Breast epithelium (tissue), 4 donors: ENCODE measurements around the gene TBL1XR1. TPM values are rescaled to one million over a fixed set of nuclear protein-coding genes. Genes with fewer than 3 reads are reported as not detected.

Experiments
- DNase-seq, 2 donors: peaks; one replicate each; pipeline ENCODE4 v3.0.0-alpha.2; 2019; ENCODE audit warnings: low spot score in 2 of 2
- H3K27ac ChIP-seq, 2 donors: fragments of 200-600 bp; sonication (generic) in 1 of 2; one replicate each; pipeline ENCODE4 v1.5.1; 2016 to 2019; ENCODE audit warnings: mild to moderate bottlenecking in 1 of 2
- H3K27me3 ChIP-seq, 2 donors: fragments of 200-600 bp; sonication (generic) in 1 of 2; one replicate each; pipeline versions ENCODE4 v1.5.1 to v1.6.0; 2017 to 2019; ENCODE audit warnings: control low read depth in 1 of 2, mild to moderate bottlenecking in 1 of 2
- H3K36me3 ChIP-seq: fragments of 200-600 bp; one replicate; pipeline ENCODE4 v1.5.1; 2019
- H3K4me1 ChIP-seq, 2 donors: fragments of 200-600 bp; sonication (generic); one replicate each; pipeline ENCODE4 v1.5.1; 2016 to 2019; ENCODE audit warnings: control low read depth in 1 of 2
- H3K4me3 ChIP-seq, 3 donors: fragments of 200-600 bp; sonication (generic); 1 replicate in 2 of 3; 2 replicates in 1 of 3; pipeline ENCODE4 v1.5.1; 2016 to 2019; ENCODE audit warnings: mild to moderate bottlenecking in 3 of 3, moderate library complexity in 2 of 3
- H3K9me3 ChIP-seq, 2 donors: fragments of 200-600 bp; sonication (generic) in 1 of 2; one replicate each; pipeline ENCODE4 v1.5.1; 2016 to 2019; ENCODE audit warnings: control low read depth in 1 of 2
- POLR2A ChIP-seq: fragments of 450-650 bp; IDR thresholded peaks from one replicate; pipeline ENCODE4 v1.6.1; 2016; ENCODE audit warnings: antibody characterized with exemption, mild to moderate bottlenecking, moderate library complexity
- POLR2AphosphoS5 ChIP-seq, 3 donors: sonication (generic); formaldehyde crosslinking; IDR thresholded peaks; one replicate each; pipeline ENCODE4 v1.6.1; 2017; ENCODE audit warnings: antibody characterized with exemption in 3 of 3
- intact Hi-C: fragments of 100-400 bp; cut with DNase I; formaldehyde crosslinking; loops from one replicate; pipeline ENCODE4 v1.15.1; 2023; ENCODE audit warnings: low total_unique reads
- total RNA-seq, 3 donors: library from RNA; depleted of rRNA; stranded (reverse); fragments of >200 nt; gene quantifications; one replicate each; pipeline ENCODE4 v1.1.0, GENCODE V29; 2016
- TF ChIP-seq, protein P1 (sequence below), 3 donors: fragments of 450-650 bp; IDR thresholded peaks; one replicate each; pipeline ENCODE4 v1.5.1; 2016 to 2017; ENCODE audit warnings: antibody characterized with exemption in 3 of 3, mild to moderate bottlenecking in 3 of 3, moderate library complexity in 3 of 3

The TBL1XR1 gene
- total RNA-seq, 3 donors from 2014 or later: 92.8 to 147 (median 111) TPM

DNA sequence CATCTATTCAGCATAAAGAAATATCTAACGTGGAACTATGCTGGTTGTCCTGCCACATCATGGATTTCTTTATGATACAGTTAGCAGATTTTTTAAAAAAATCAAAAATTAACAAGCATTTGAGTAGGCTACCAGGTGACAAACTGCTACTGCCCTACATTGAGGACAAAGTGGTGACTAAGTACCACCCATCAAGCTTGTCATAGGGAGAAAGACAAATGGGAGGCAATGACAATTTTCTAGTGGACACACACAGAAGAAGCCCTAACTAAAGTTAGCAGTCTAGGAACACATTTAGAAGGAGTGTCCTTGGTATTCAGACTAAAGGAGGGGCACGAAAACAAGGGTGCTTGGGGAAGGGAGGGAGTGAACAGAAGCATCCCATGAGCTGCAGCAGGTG lies 131.2 kb downstream of the TBL1XR1 start:
- Histone ChIP-seq H3K27ac (no peak overlapping the region), H3K4me3 (no peak overlapping the region), H3K27me3 (no peaks in the 10 kb centered on the region), H3K36me3 (no peaks in the 10 kb centered on the region), H3K4me1 (no peaks in the 10 kb centered on the region), H3K9me3 (no peaks in the 10 kb centered on the region)
- intact Hi-C loops: no loop called here
- no peak for DNase-seq
- TF ChIP-seq POLR2AphosphoS5 (IDR thresholded peaks at IDR 0.05) (no peak), POLR2A (no peak)
- TF ChIP-seq, protein P1, sequence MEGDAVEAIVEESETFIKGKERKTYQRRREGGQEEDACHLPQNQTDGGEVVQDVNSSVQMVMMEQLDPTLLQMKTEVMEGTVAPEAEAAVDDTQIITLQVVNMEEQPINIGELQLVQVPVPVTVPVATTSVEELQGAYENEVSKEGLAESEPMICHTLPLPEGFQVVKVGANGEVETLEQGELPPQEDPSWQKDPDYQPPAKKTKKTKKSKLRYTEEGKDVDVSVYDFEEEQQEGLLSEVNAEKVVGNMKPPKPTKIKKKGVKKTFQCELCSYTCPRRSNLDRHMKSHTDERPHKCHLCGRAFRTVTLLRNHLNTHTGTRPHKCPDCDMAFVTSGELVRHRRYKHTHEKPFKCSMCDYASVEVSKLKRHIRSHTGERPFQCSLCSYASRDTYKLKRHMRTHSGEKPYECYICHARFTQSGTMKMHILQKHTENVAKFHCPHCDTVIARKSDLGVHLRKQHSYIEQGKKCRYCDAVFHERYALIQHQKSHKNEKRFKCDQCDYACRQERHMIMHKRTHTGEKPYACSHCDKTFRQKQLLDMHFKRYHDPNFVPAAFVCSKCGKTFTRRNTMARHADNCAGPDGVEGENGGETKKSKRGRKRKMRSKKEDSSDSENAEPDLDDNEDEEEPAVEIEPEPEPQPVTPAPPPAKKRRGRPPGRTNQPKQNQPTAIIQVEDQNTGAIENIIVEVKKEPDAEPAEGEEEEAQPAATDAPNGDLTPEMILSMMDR (IDR thresholded peaks at IDR 0.05): no peak

- TF ChIP-seq POLR2A: no peak
- TF ChIP-seq POLR2AphosphoS5 (IDR thresholded peaks at IDR 0.05): no peak
- TF ChIP-seq, protein P1 (IDR thresholded peaks at IDR 0.05): no peak
- H3K27ac ChIP-seq: no peak overlapping the region
- no peak for DNase-seq
- no peaks in the 10 kb centered on the region for H3K9me3 ChIP-seq
- H3K4me1 ChIP-seq: no peaks in the 10 kb centered on the region
- no peak overlapping the region for H3K4me3 ChIP-seq
- H3K27me3 ChIP-seq: no peaks in the 10 kb centered on the region
- no peaks in the 10 kb centered on the region for H3K36me3 ChIP-seq
- intact Hi-C loops: no loop called here
Observed at GRCh38 chr3:177065285-177066033, 131.8 kb downstream of the TBL1XR1 start.

DNA sequence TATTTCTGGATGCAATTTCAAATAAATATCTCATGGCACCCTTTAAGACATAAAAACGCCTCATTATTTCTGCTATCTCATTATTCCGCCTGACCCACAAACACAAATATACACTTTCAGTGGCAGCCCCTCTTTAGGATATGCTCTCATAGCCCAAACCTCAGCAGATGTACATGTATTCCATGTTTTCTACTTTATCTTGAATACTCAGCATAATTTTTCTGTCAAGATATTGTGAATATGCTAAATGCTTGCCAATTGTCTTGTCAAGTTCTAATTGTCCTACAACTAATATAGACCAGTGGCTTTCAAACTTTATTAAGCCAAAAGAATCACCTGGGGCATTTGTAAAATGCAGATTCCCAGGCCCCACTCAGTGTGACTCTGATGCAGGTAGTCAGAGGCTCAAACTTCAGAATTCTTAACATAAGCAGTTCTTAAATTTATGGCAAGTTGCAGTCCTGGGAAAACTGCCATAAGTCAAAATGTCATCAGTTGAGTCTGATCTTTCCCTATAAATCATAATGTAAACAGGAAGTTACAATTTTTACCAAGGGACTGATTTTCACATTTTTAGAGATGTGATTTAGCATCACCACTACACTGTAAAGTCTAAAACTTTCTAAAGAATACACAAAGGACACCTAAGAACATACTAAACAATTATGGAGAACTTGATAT lies 135.1 kb downstream of the TBL1XR1 start:
- TF ChIP-seq, protein P1 (IDR thresholded peaks at IDR 0.05): no peak
- TF ChIP-seq POLR2AphosphoS5 (IDR thresholded peaks at IDR 0.05) (no peak), POLR2A (no peak)
- Histone ChIP-seq H3K27ac (no peak overlapping the region), H3K9me3 (no peaks in the 10 kb centered on the region), H3K36me3 (no peaks in the 10 kb centered on the region), H3K4me1 (no peaks in the 10 kb centered on the region), H3K27me3 (no peaks in the 10 kb centered on the region), H3K4me3 (no peak overlapping the region)
- intact Hi-C loops: no loop called here
- no peak for DNase-seq

DNA sequence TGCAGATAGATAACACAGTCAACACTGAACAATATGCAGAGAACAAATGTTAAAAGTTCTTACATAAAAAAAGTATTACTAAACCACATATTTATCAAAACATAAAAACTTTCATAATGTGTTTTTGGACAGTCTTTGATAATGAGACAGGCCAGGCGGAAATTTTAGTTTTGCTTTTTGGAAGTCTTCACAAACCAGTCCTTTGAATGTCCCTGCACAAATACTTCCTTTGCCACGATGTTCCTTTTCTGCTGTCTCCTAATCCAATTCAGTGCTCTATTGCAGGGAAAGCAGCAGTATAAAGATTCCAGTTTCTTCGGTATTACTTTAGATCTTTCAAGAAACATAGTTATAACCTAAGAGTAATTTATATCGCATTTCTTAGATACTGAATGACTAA lies 135.9 kb downstream of the TBL1XR1 start:
- H3K27ac ChIP-seq: no peak overlapping the region
- no peaks in the 10 kb centered on the region for H3K9me3 ChIP-seq
- H3K4me1 ChIP-seq: no peaks in the 10 kb centered on the region
- no peak for DNase-seq
- TF ChIP-seq POLR2A (no peak), POLR2AphosphoS5 (IDR thresholded peaks at IDR 0.05) (no peak)
- TF ChIP-seq, protein P1 (IDR thresholded peaks at IDR 0.05): no peak
- no peaks in the 10 kb centered on the region for H3K27me3 ChIP-seq
- intact Hi-C loops: no loop called here
- H3K36me3 ChIP-seq: no peaks in the 10 kb centered on the region
- no peak overlapping the region for H3K4me3 ChIP-seq

GRCh38 chr3:177060492-177060891 lies 136.8 kb downstream of the TBL1XR1 start:
- no peaks in the 10 kb centered on the region for H3K4me1 ChIP-seq
- H3K4me3 ChIP-seq: no peak overlapping the region
- H3K36me3 ChIP-seq: no peaks in the 10 kb centered on the region
- no peak for DNase-seq
- TF ChIP-seq, protein P1 (IDR thresholded peaks at IDR 0.05): no peak
- TF ChIP-seq POLR2AphosphoS5 (IDR thresholded peaks at IDR 0.05) (no peak), POLR2A (no peak)
- no peaks in the 10 kb centered on the region for H3K27me3 ChIP-seq
- intact Hi-C loops: no loop called here
- H3K27ac ChIP-seq: no peak overlapping the region
- no peaks in the 10 kb centered on the region for H3K9me3 ChIP-seq
